ENCODE data around the gene ZNF354B.

The ZNF354B gene

GRCh38 chr5:178883815-178884430 is 24.2 kb downstream of the ZNF354B start:
- DNase-seq, result no peak

- DNase-seq, result peak in 1 of 4 experiments; percentile 3
Observed at GRCh38 chr5:178895615-178896571, 36.1 kb downstream of the ZNF354B start, which contains the start of gene ZFP2. Gene ZFP2, plus strand, starts transcription at chr5:178895913. Its CDS starts 35,401 bp downstream, at chr5:178931314.

- DNase-seq, result no peak
Observed at GRCh38 chr5:178899289-178899688, 39.5 kb downstream of the ZNF354B start.

- no peak for DNase-seq
Observed at GRCh38 chr5:178902849-178903248, 43.1 kb downstream of the ZNF354B start.

- no peak for DNase-seq
Observed at GRCh38 chr5:178931846-178932760, 72.3 kb downstream of the ZNF354B start.
